Adipocyte (in vitro differentiated cells): ENCODE data around the gene FYTTD1.

ENCODE experiments used
- DNase-seq: peaks from one replicate; pipeline ENCODE4 v3.0.0-alpha.2; 2015; ENCODE audit warnings: low read depth
- H3K27me3 ChIP-seq: replicated peaks from 2 replicates; pipeline ENCODE4 v1.7.0; 2013; ENCODE audit warnings: mild to moderate bottlenecking, low read length, moderate library complexity; ENCODE audit not compliant: control insufficient read depth, insufficient read depth
- H3K36me3 ChIP-seq: 2 replicates; pipeline ENCODE4 v1.7.0; 2013; ENCODE audit warnings: low read length, mild to moderate bottlenecking, moderate library complexity; ENCODE audit not compliant: control insufficient read depth, insufficient read depth, severe bottlenecking
- H3K4me1 ChIP-seq: 2 replicates; pipeline ENCODE4 v1.7.0; 2013; ENCODE audit warnings: mild to moderate bottlenecking, low read length, moderate library complexity; ENCODE audit not compliant: control insufficient read depth, insufficient read depth
- H3K4me3 ChIP-seq: 2 replicates; pipeline ENCODE4 v1.7.0; 2013; ENCODE audit warnings: mild to moderate bottlenecking, low read length, moderate library complexity
- H3K9ac ChIP-seq: 2 replicates; pipeline ENCODE4 v1.7.0; 2013; ENCODE audit warnings: mild to moderate bottlenecking, low read length, moderate library complexity
- H3K9me3 ChIP-seq: 2 replicates; pipeline ENCODE4 v1.7.0; 2013; ENCODE audit warnings: mild to moderate bottlenecking, low read length, moderate library complexity; ENCODE audit not compliant: control insufficient read depth

Gene FYTTD1

GRCh38 chr3:197811343-197811742 is 61.7 kb downstream of the FYTTD1 start:
- no peaks in the 10 kb centered on the region for H3K9me3 ChIP-seq
- no peaks in the 10 kb centered on the region for H3K27me3 ChIP-seq
- H3K4me3 ChIP-seq: no peak overlapping the region
- H3K36me3 ChIP-seq: no peaks in the 10 kb centered on the region
- peak overlapping the region; percentile 36 for H3K9ac ChIP-seq
- peak; percentile 52 for DNase-seq
- peaks cover 39% of the 10 kb centered on the region for H3K4me1 ChIP-seq

GRCh38 chr3:197814372-197814771 is 64.7 kb downstream of the FYTTD1 start:
- no peaks in the 10 kb centered on the region for H3K36me3 ChIP-seq
- H3K9ac ChIP-seq: no peak overlapping the region

GRCh38 chr3:197820550-197821335 is 71.1 kb downstream of the FYTTD1 start:
- Histone ChIP-seq H3K4me1 (peaks cover 8% of the 10 kb centered on the region), H3K27me3 (no peaks in the 10 kb centered on the region), H3K36me3 (peaks cover 23% of the 10 kb centered on the region), H3K4me3 (no peak overlapping the region), H3K9ac (no peak overlapping the region), H3K9me3 (no peaks in the 10 kb centered on the region)
- DNase-seq: no peak

More at GRCh38 chr3:197814372-197814771, 64.7 kb downstream of the FYTTD1 start:
- Histone ChIP-seq H3K27me3 (no peaks in the 10 kb centered on the region), H3K4me1 (peaks cover 24% of the 10 kb centered on the region), H3K9me3 (no peaks in the 10 kb centered on the region), H3K4me3 (no peak overlapping the region)
- no peak for DNase-seq

- Histone ChIP-seq H3K36me3 (peaks cover 61% of the 10 kb centered on the region), H3K4me3 (no peak overlapping the region), H3K9me3 (no peaks in the 10 kb centered on the region), H3K27me3 (no peaks in the 10 kb centered on the region), H3K4me1 (peaks cover 5% of the 10 kb centered on the region), H3K9ac (no peak overlapping the region)
- no peak for DNase-seq
These were observed 79.8 kb downstream of the FYTTD1 start for GRCh38 chr3:197829397-197830045.

GRCh38 chr3:197830308-197830966 is 80.8 kb downstream of the FYTTD1 start:
- H3K4me1 ChIP-seq: no peaks in the 10 kb centered on the region

GRCh38 chr3:197830967-197831313 is 81.3 kb downstream of the FYTTD1 start:
- DNase-seq: no peak
- no peaks in the 10 kb centered on the region for H3K27me3 ChIP-seq
- peaks cover 72% of the 10 kb centered on the region for H3K36me3 ChIP-seq
- no peak overlapping the region for H3K4me3 ChIP-seq
- no peak overlapping the region for H3K9ac ChIP-seq
- no peaks in the 10 kb centered on the region for H3K9me3 ChIP-seq
- H3K4me1 ChIP-seq: no peaks in the 10 kb centered on the region

More at GRCh38 chr3:197830308-197830966, 80.8 kb downstream of the FYTTD1 start:
- Histone ChIP-seq H3K9ac (no peak overlapping the region), H3K27me3 (no peaks in the 10 kb centered on the region), H3K9me3 (no peaks in the 10 kb centered on the region), H3K36me3 (peaks cover 67% of the 10 kb centered on the region), H3K4me3 (no peak overlapping the region)
- DNase-seq: no peak

GRCh38 chr3:197833930-197834715 is 84.4 kb downstream of the FYTTD1 start:
- Histone ChIP-seq H3K4me1 (no peaks in the 10 kb centered on the region), H3K9ac (no peak overlapping the region), H3K27me3 (no peaks in the 10 kb centered on the region), H3K4me3 (no peak overlapping the region), H3K9me3 (no peaks in the 10 kb centered on the region), H3K36me3 (peaks cover 72% of the 10 kb centered on the region)
- DNase-seq: no peak

- H3K36me3 ChIP-seq: peaks cover 72% of the 10 kb centered on the region
- H3K9ac ChIP-seq: no peak overlapping the region
- DNase-seq: no peak
- no peaks in the 10 kb centered on the region for H3K27me3 ChIP-seq
- H3K4me1 ChIP-seq: no peaks in the 10 kb centered on the region
- no peak overlapping the region for H3K4me3 ChIP-seq
- H3K9me3 ChIP-seq: no peaks in the 10 kb centered on the region
These were observed 85.8 kb downstream of the FYTTD1 start for GRCh38 chr3:197835509-197835908.

GRCh38 chr3:197836244-197836643 is 86.6 kb downstream of the FYTTD1 start:
- Histone ChIP-seq H3K4me1 (no peaks in the 10 kb centered on the region), H3K9me3 (no peaks in the 10 kb centered on the region), H3K9ac (no peak overlapping the region), H3K4me3 (no peak overlapping the region), H3K36me3 (peaks cover 72% of the 10 kb centered on the region), H3K27me3 (no peaks in the 10 kb centered on the region)
- no peak for DNase-seq
